HuH-7 (cell line): Measurements from ENCODE around the gene MRPL34.

Experiments used
- DNase-seq: peaks from one replicate; pipeline ENCODE4 v3.0.0; 2011; ENCODE audit warnings: low spot score

Gene MRPL34

DNA sequence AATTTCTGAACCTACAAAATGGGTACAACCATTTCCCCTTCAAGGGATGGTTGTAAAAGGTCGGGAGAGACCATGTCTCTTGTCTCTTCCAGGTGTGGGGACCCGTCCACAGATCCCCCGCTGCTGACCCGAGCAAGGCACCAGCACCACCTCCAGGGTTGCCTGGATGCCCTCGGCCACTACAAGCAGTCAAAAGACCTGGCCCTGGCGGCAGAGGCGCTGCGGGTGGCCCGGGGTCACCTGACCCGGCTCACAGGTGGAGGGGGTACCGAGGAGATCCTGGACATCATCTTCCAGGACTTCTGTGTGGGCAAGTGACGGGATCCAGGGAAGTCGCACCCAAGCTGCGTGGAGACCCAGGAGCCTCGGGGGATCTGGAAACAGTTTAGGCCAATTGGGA, 35.7 kb downstream of the MRPL34 start:
- no peak for DNase-seq

DNA sequence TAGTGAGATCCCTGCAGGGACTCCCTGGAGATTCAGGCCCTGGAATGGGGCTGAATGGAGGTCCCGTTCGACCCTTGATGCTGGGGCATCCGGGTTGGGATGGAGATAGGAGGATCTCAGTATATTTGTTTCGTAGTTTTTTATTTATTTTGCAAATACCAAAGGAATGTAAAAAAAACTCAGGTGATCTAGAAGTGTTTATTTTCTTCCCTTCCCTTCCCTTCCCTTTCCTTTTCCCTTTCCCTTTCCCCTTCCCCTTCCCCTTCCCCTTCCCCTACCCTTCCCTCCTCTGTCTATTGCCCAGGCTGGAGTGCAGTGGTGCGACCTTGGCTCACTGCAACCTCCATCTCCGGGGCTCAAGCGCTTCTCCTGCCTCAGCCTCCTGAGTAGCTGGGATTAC, 36.2 kb downstream of the MRPL34 start:
- no peak for DNase-seq

DNA sequence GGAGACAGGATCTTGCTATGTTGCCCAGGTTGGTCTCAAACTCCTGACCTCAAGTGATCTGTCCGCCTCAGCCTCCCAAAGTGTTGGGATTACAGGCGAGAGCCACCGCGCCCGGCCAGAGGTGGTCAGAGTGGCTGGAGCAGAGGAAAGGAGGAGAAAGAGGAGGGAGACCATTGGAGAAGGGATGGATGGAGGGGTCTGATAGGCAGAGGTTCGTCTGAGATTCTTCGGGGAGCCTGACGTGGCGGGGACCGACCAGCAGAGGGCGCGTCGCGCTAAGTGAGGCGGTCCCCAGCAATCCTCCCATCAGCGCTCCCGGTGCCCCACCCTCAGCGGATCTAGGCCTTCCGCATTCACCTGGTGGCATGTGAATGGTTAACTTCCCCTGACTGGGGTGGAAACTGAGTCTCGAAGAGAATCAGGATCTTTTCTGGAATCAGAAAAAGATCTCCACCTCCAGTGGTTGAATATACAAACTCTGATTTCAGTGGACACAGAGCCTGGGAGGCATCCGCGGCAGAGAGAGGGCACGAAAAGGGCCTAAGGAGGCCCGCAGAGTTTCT, 40.5 kb downstream of the MRPL34 start:
- peak; percentile 83 for DNase-seq

DNA sequence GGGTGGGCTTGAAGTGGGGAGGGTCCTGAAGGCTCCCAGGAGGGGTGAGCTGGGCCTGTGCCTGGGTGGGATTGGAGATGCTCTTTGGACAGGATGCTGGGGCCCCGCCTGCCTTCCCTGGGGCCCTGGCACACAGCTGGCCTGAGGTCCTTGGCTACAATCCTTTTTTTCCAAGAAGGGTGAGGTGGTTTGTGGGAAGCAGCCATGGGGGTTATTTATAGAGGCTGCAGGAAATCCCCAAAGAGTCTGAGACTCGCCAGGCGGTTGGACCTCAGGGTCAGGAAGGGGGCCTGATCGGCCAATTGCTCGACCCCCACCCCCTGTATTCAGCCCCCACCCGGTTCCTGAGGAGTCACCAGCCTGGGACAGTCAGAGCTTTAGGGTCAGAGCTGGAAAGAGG, 41.7 kb downstream of the MRPL34 start:
- no peak for DNase-seq

DNA sequence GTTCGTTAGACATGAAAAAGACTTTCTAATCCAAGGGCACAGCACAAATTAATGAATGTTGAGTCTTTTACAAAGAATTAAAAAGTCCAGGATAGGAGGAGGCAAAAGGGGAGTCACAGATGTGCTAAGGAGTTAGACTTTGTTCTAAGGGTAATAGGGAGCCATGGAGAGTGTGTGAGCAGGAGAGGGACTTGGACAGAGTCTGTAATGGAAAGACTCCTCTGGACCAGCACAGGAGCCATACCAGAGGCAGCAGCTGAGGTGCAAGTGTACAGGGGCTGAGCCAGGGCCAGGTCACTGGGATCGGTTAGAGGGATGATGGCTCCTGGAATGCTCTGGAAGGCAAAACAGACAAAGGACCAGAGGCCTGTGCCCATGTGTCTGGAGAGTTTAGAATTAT, 42.2 kb downstream of the MRPL34 start:
- no peak for DNase-seq

DNA sequence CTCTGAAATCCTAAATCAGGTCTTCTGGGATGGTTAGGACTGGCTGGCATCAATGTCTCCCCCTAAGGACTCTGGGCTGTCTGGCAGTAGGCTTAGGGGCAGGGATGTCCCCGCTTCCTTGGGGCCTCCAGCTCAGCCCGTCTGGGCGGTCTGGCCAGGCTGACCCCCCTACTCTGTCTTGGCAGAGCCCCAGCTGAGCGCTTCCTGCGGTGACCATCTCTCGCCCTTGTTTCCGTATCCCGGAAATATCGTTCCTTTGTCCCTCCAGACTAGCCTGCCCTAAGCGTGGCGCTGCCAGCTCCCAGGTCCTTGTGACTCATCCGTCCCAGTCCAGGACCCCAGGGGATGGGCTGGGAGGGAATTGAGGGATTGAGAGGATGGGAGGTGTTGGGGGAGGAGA, 43.0 kb downstream of the MRPL34 start:
- DNase-seq: no peak

DNA sequence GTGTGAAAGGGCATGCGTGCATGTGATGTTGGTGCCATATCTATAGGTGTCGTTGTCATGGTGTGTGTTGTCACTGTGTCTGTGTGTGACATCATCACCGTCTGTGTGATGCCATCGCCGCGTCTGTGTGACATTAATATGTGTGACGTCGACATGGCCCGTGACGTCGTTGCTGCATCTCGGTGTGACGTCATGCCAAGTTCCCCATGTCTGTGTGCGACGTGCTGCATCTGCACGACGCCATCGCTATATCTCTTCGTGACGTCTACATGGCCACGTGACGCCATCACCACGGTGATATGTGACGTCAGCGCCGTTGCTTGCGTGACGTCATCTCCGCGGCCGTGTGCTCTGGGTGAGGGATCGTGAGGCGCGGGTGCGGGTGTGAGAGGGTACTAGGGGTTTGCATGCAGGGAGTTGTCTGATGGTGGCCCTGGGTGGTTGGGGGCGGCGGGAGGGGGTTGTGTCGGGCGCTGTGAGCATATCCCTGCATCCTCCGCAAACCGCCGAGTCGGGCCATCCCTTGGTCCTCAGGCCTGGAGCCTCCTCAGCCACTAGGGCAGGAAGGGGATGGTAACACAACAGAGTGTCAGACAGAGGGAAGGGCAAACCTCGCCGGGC, 46.3 kb downstream of the MRPL34 start:
- no peak for DNase-seq

DNA sequence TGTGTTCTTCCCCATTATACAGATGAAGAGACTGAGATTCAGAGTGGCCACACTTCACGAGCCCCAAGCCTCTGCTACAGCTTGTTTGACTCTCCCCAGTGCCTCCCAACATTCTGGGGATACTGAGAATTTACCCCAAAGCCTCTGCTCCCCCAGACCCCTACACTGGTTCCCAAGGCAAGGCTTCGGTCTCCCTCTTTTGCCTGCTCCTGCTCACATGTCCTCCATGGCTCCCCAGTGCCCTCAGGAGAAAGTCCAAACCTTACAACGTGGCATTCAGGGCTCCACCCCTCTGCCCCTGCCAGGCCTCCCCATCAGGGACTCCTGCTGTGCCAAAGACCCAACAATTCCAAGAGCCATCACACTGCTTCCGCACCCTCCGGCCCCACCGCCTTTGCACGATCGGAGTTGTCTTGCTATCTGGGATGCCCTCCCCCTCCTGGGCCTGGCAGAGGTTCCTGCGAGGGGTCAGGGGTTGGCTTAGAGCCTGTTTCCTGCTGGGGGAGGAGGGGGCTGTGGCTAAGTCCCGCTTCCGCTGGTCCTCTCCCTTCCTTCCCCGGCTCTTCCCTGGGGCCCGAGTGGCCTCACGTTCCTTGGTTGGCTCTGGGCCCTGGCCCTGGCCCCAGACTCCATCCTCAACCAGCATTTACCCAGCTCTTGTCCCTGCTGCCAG, 47.1 kb downstream of the MRPL34 start:
- DNase-seq: no peak

DNA sequence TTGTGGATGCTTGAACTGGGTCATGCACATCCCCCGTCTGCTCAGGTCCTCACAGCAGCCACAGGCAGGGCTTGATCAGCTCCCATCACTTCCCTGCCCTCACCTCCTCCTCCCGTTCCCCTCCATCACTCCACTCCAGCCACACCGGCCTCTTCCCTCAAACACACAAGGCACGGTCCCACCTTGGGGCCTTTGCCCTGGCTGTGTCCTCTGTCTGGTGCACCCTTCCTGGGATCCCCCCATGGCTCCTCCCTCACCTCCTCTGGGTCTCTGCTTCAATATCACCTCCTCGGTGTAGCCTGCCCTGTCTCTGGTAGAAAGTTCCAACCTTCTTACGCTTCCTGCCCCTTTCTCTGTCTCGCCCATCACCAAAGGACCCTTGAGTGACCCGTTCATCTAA, 47.7 kb downstream of the MRPL34 start:
- DNase-seq: no peak
